Activated CD4-positive, alpha-beta T cell treated with anti-CD3 and anti-CD28 coated beads, Interleukin-2, amount 50 U/mL, for 16 hours (primary cell): ENCODE results near the gene CCDC88C.
"Not testable (repeated sequence)": the region's sequence is repeated elsewhere in the genome, so short reads cannot be mapped to it uniquely, and the experiment has no call there.

Experiments used
- DNase-seq: peaks from one replicate; pipeline ENCODE4 v3.0.0-alpha.2; 2020

CCDC88C gene

DNA sequence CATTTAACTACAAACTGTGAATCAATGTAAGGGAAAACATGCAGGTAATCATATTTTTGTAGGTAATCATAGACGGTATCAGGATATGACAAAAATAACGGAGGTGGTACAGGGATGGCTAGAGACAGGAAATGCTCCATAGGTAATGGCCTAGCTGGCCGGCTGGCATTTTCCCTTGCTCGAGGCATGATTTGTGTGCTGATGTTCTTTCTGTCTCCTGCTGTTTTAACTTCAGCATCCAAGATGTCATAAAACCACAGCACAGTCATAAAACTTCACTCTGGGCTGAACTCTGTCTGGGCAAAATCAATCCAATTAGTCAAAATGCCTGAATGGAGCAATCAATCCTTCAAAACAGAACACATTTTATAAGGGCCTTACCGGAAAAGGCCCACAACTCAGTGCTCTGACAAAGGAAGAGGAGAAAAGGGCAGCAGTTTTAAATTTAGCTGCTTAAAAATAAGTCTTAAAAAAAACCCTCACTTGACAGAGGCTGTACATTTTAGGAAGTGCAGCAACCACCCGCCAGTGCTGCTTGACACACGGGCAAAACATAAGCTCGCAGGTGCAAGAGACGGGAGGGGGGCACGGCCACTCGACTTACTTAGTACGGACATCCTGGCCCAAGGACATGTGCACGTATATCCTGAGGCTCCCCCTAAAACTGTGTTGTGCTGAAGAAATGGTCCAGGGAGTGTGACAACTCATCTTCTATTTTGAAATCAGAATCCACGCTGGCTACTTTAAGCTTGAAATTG is 132.7 kb downstream of the CCDC88C start:
- no peak for DNase-seq

DNA sequence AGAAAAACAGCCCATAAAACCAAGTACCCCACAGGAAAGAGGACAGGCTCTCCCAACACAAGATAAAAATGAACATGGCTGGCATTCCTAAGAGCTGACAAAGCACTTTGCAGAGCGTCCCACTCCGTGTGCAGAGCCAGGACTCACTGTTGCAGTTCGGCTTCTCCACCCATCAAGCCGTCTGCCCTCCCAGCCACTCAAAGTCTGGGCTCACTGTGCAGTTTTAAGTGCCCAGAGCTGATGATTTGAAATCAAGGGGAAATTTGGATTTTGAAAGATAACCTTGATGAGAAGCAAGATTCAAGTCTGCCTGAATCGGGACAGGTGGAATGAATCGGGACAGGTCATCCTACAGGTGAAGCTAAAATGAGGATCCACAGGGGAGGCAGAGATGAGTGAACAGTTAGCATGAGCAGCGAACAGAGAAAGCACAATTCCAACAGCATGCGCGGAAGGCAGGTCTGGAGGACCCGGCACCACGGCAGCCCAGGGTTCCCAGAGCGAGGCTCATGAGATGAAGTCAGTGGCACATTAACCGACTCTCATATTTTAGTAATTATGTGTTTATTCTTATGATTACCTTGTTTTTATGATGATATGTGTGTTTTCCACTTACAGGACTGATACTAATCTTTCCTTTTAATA is 133.4 kb downstream of the CCDC88C start:
- DNase-seq: no peak

DNA sequence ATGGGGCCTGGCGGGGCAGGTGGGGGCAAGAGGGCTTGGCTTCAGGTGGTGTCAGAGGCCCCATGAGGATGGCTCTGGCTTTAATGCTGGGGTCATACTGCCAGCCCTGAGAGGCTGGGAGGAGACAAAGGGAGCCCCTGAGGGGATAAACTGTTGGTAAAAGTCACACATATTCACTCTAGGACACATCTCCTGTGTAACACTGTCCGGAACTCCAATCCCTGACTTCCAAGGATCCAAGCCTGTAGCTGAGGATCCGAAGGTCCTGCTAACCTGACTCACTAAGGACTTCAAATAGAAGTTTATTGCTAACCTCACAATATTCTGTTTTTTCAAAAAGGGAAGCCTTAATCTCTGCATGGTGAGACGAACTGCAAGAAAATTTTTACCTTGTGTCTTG is 134.0 kb downstream of the CCDC88C start:
- DNase-seq: no peak

DNA sequence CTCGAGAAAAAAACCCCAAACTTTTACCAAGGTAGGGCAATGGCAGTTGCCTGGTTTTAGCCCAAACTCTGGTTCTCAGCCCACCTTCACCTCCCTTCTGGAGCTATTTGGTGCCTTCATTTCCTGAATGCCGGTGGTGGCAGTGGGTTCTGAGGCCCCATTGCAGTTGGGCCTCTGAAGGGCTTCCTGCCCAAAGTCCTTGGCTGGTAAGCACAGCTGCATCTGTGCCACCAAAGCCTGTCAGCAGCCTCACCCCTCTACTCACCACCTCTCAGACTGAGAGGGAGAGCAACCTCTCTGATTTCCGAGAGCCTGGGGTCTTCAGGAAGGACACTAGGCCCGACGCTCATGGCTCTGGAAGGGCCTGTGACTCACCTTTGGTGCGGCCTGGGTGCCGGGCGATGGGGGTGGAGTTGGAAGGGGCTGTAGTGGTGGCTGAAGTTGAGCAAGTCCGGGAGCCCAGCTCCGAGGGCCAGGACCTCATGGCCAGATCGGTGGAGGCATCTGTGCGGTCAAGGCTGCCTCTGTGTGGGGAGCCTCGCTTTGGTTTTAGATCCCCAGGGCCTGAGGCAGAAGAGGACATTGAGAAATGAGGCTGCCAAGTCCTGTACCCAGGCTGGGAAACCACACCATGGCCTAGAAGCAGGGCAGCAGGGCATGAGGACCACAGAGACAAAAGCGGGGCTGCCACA is 134.5 kb downstream of the CCDC88C start:
- no peak for DNase-seq

DNA sequence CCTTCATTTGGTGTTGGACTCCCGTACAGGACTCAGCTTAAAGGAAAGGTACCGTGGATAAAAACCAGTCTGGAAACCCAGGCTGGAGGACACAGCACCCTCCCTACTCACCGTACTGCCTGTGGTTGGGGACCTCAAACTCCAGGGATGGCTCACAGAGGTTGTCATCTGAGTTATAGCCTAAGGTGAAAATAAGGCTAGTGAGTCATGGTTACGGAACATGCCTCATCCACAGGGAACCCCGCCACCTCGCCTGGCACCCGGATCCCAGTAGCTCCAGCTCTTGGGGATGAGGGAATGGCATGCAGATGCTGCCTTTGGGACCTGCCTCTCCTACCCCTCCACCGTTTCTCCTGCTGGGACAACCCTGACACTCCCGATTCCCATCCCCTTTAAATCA is 136.3 kb downstream of the CCDC88C start:
- no peak for DNase-seq

DNA sequence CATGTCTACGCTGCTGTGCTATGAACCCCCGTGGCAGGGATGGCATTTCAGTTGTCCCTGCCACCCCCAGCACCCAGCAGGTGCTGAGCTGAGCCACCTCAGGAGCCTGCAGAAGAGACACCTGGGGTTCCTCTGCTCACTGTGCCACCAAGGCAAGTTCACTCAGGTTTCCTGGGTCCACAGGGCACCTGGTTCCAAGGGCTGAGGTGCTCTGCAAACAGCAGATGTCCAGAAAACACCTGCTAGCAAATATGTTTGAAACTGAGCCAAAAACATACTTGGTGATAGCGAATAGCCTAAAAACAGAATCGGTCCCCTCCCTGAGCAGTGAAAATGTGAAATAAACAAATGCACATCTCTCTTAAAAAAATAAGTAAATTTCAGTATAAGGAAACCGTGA is 137.5 kb downstream of the CCDC88C start:
- no peak for DNase-seq

DNA sequence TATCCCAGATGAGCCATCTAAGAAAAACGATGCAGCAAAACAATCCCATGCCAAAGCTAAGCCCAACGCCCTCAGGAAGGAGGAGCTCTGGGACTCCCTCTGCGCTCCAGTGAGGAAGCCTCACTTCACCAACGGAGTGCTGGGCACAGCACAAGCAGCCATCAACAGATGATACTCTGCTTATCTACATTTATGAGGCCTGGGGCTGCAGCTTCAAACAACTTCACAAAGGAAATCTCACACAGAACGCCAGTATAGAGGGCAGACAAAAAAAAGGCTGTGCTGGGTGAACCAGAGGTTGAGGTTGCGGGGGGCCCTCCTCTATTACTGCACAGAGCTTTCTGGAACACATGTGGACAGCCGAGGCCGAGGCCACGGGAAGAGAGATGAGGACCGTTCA is 138.3 kb downstream of the CCDC88C start:
- no peak for DNase-seq

DNA sequence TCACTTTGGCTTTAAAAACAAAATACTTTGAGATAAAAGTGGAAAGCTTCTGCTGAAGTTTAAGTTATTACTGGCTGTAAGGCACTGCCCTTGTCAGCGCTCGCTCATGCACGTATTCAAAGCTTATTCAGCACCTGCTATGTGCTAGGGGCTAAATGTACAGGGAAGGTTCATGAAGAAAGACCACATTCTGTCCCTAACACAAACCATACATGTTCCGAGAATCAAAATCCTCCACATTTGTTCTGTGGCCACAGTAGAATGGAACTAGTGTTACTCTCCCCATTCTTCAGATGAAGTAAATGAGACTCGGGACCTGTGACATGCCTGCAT is 139.3 kb downstream of the CCDC88C start:
- no peak for DNase-seq

DNA sequence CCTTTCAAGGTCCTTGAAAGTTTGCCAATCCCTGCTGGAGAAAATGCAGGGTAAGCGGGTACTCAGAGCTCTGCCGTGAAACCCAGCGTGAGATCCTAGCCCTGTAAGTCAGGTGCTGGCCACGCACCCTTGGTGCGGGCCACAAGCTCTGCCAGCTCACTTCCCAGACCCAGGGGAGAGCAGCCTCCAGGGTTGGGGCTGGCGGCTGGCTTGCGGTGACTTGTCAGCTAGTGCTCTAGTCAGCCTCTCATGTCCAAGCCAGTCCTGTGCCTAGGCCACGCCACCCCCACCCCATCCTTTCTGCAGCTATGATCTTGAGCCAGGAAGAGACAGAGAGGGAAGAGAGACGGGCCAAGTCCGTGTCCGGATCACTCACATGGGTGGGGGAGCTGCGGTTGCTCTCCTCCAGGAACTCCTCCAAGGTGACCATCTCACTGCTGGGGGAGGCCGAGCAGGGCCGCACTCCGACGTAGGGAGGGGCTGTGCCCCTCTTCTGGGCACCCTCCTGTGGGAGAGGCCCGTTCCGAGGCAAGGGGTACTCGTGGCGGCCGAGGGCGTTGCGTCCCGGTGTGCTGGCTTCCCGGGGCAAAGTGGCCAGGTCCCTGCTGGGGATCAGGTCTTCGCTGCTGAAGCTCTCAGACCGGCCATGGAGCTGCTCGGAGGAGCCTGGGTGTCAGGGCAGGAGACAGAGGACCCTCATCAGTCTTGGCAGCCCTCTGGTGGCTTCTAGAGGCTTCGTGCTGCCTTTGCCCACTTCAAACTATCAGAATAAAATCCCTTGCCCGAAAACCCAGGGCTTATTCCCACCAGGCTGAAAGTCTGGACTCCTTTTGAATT is 139.9 kb downstream of the CCDC88C start:
- DNase-seq: no peak

DNA sequence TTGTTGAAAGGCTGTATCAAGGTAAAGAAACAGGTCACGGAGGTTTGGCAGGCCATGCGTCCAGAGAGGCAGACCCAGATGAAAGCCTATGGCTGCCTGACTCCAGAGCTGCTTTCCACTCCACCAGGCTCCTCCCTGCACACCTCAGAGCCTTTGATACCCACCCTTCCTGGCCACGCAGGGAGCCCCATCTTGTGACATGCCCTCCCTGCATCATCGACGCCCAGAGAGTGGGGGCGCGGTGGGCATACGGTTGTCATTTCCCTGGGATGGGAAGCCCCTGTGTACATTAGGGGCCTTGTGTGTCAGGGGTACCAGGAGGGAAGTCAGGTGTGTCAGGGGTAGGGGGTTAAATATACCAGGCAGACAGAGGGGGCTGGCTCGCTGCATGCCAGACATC is 142.8 kb downstream of the CCDC88C start:
- DNase-seq: no peak

DNA sequence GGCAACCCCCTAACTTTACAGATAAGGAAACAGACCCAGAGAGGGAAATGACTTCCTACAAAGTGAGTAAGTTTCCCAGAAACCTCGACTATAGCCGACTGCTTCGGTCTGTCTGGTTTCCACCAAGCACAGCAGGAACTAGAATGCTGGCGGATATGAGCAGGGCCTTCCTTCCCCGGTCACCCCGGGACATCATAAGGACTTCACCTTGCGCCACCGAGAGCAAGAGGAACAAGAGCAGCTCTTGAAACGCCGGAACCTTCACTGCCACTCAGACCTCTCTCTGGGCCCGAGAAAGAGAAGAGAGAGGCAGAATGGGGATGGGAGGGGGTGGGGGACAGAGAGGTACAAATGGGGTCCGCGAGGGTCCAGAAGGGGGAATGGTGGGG is 143.7 kb downstream of the CCDC88C start:
- no peak for DNase-seq

DNA sequence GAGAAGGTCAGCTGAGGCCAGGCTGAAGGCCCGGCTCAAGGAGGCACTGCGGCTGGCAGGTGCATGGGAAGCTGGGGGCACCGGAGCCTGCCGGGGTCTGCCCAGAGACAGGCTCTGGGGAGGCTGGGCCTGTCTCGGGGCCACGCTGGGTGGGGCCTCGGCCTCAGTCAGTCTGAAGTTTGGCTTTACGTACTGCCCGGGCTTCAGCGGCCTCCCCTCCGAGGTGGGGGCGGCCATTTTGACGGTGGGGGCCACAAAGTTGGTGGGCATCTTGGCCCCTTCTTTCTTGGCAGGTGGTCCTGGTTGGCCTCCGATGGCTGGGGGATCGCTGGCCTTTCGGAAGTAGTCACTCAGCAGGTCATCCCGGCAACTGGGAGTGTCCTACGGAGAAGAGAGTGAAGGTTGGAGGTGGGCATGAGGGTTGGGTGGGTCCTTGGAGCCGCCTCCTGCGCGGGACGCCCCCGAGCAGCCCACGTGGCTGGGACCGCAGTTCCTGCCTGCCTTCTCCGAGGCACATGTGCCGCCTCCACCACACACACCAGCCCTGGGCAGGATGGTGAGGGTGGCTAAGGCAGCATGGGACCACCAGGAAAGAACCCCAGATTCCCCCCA is 144.2 kb downstream of the CCDC88C start:
- DNase-seq: no peak

DNA sequence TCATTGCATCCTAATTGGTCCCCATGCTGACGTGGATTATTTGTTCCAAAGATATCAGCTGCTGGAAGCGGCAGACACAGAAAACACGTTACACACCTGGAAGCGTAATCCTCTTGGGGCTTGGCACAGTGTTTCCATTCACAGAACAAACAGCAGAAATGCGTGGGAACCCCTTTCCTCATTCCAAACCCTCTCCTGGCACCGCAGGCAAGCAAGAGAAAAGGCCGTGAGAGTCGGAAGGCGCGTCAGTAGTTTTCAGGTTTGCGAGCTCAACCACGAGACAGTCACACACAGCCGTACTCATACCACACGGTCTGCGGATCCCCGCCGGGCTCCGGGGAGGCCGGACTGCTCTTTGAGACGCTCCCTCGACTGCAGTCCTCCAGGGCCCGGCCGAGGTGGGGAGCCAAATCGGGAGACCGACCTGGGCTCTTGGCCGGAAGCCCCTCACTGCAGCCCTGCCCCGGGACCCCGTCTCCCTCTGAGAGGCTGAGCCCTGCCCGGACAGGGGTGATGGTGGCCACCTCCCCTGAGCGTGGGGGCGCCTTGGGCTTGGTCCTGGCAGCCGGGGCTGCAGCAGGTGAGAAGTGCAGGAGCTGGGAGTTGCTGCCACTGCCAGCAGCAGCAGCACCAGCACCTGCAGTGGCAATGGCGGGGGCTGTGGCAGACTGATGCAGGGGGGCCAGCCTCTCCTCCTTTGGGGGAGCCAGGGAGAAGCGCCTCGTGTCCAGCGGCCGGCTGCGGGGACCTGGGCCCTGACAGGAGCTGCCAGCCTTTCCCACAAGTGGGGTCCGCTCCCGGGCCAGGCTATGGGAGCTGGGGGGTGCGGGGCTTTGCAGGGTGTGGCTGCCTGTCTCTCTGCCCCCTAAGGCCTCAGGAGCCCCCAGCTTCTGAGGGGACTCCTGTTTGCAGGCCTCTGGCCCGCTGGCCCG is 145.0 kb downstream of the CCDC88C start:
- DNase-seq: no peak

DNA sequence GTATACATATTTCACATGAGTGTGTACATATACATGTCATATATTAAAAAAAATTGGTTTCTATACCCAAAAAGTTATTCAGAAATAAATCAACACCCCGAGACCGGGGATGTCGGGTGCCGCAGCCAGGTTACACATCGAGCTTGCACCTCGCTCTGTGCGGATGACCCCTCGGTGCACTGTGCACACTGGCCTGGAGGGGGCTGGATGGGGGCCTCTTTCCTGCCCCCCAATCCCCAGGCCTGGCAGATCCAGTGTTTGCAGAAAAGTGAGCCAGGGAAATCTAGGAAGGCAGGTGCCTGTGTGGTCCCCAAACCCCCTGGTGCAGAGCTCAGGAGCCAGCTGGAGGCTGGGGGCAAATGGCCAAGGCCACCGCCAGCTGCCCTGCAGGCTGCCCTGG is 146.0 kb downstream of the CCDC88C start:
- no peak for DNase-seq

DNA sequence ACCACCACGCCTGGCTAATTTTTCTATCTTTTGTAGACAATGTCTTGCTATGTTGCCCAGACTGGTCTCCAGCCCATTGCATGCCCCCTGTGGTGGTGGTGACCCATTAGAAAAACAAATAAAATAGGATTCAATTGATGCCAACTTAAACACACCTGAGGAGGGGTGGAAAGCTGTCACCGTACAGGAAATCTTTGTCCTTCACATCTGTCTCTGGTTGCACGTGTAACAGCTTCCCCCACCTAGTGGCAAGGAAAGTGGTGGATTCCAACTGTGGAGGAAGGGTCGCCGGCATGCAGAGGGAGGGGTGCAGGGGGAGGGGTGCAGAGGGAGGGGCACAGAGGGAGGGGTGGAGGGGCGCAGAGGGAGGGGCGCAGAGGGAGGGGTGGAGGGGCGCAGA is 147.0 kb downstream of the CCDC88C start:
- no peak for DNase-seq

DNA sequence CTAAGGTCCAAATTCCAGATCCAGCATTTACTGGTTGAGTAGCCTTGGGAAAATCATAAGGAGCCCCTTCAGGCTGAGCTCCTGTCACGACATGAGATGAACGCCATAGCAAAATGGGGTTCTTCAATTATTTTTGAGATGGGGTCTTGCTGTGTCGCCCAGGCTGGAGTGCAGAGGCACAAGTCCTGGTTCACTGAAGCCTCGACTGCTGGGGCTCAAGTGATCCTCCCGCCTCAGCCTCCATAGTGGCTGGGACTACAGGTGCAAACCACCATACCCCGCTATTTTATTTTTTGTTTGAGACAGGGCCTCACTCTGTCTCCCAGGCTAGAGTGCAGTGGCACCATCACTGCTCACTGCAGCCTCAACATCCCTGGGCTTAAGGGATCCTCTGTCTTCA is 147.4 kb downstream of the CCDC88C start:
- DNase-seq: no peak

DNA sequence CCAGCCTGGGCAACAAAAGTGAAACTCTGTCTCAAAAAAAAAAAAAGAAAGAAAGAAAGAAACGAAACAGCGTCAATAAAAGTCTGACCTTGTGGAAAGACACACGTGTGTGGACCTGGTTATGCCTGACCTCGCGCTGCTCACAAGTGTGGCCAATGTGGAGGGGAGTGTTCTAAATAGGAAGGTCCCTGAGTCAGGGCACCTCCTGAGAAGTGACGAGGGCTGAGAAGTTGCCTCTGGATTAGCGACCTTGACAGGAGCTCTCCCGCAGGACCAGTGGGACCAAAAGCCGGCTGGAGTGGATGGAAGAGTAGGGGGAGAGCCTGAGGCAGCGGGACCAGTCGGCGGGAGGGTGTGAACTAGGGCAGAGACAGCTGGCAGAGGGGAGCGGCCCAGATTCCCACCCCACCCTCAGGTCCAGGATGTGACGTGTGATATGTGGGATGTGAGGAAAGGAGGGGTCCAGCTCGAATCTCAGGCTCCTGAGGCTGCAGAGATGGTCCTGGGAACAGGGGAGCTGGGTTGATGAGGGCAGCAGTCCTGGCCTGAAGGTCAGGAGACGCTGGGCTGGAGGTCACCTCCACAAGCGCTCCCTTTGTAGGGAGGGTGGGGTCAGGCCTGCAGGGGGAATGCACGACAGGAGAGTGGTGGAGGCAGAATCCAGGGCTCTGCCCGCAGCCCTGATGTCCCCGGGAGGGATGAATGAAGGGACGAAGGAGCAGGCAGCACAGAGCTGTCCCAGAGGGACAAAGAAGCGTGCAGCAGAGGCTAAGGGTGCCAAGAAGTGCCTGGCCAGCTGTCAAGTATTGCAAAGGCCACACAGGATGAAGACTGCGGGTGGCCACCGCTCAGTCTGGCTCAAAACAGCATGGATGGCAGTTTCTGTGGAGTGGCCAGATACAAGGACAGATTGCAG is 148.3 kb downstream of the CCDC88C start:
- no peak for DNase-seq

DNA sequence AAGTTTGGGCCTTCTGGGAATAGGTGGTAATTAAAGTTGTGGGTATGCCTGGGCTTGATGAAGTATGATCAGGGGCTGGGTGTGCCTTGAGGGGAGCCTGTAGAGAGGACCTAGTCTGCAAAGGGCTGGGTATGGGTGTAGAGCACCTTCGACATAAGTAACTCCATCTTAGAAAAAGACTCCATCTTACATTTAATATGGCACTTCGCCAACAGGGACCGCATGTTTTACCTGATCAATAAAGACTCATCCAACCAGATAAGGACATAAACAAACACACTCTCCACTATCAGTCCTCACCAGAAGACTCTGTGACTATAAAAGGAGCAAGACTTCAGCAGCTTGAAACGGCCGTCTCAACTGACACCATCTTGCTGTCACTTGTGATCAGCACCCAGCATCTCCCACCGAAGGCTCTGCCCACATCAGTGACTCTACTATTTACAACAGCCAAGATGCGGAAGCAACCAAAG is 149.6 kb downstream of the CCDC88C start:
- no peak for DNase-seq

DNA sequence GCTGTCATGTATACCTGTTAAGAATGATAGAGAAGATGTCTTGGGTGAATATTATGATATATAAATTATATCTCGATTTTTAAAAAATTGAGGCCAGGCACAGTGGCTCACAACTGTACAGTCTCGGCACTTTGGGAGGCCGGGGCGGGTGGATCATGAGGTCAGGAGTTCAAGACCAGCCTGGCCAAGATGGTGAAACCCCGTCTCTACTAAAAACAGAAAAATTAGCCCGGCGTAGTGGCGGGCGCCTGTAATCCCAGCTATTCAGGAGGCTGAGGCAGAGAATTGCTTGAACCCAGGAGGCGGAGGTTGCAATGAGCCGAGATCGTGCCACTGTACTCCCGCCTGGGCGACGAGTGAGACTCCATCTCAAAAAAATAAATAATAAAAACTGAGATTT is 151.3 kb downstream of the CCDC88C start:
- not testable (repeated sequence) for DNase-seq

DNA sequence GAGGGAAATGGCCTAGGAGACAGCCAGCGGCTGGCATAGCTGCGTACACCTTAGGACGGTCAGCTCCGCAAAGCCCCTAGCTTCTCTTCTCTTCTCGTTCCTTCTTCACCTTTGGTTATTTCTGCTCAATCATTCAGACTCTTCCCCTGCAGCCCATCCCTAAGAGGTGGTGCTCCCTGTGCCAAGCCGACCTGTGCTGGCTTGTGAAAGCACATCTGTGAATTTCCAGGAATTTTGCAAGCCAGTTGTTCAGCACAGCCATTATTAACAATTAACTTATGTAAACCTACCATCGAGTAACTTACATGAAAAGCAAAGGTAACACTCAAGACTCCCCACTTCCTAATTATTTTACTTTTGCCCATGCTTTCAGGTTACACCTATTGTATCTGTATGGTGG is 152.2 kb downstream of the CCDC88C start:
- no peak for DNase-seq
